Gastroesophageal sphincter (tissue), 4 donors: ENCODE measurements around the gene NKX2-1. TPM values are rescaled to one million over a fixed set of nuclear protein-coding genes. Genes with fewer than 3 reads are reported as not detected.

Source experiments
- ATAC-seq: fragments of 150-250 bp; one replicate; pipeline ENCODE4 v1.9.1; 2016; ENCODE audit warnings: mild to moderate bottlenecking, moderate library complexity
- H3K27ac ChIP-seq, 4 donors: fragments of 200-600 bp; sonication (generic) in 3 of 4; 1 replicate in 3 of 4; 2 replicates in 1 of 4; pipeline ENCODE4 v1.5.1; 2016 to 2019
- H3K27me3 ChIP-seq: fragments of 200-600 bp; sonication (generic); one replicate; pipeline ENCODE4 v1.5.1; 2019
- H3K36me3 ChIP-seq, 2 donors: fragments of 200-600 bp; sonication (generic); one replicate each; pipeline ENCODE4 v1.5.1; 2019; ENCODE audit warnings: control low read depth in 1 of 2
- H3K4me1 ChIP-seq, 3 donors: fragments of 200-600 bp; sonication (generic); 1 replicate in 2 of 3; 2 replicates in 1 of 3; pipeline ENCODE4 v1.5.1; 2016 to 2019; ENCODE audit warnings: control low read depth in 2 of 3
- H3K4me3 ChIP-seq, 2 donors: fragments of 200-600 bp; sonication (generic); one replicate each; pipeline ENCODE4 v1.5.1; 2019; ENCODE audit warnings: mild to moderate bottlenecking in 1 of 2, moderate library complexity in 1 of 2
- H3K9me3 ChIP-seq, 3 donors: fragments of 200-600 bp; sonication (generic); one replicate each; pipeline ENCODE4 v1.5.1; 2017 to 2019; ENCODE audit warnings: control low read depth in 2 of 3
- EP300 ChIP-seq: sonication (generic); formaldehyde crosslinking; IDR thresholded peaks from one replicate; pipeline ENCODE4 v1.6.1; 2017; ENCODE audit warnings: antibody characterized with exemption, mild to moderate bottlenecking
- POLR2A ChIP-seq, 2 donors: fragments of 450-650 bp; IDR thresholded peaks; one replicate each; pipeline ENCODE4 v1.6.1; 2017; ENCODE audit warnings: antibody characterized with exemption in 2 of 2, mild to moderate bottlenecking in 2 of 2, moderate library complexity in 1 of 2
- POLR2AphosphoS5 ChIP-seq: sonication (generic); formaldehyde crosslinking; IDR thresholded peaks from one replicate; pipeline ENCODE4 v1.6.1; 2017; ENCODE audit warnings: antibody characterized with exemption
- WGBS, 2 donors: methylation state at CpG; one replicate each; pipeline ENCODE4 v1.1.5; 2018; ENCODE audit warnings: low coverage in 1 of 2; 5-methylcytosine and 5-hydroxymethylcytosine counted together
- total RNA-seq, 4 donors: library from RNA; depleted of rRNA; stranded (reverse); fragments of >200 nt; gene quantifications; one replicate each; pipeline ENCODE4 v1.1.0, GENCODE V29; 2016
- TF ChIP-seq, protein P1 (sequence below), 4 experiments: fragments of 200-600 bp in 2 of 4; fragments of 450-650 bp in 2 of 4; sonication (generic) in 1 of 4; IDR thresholded peaks; one replicate each; pipeline ENCODE4 v1.5.1; 2017 to 2019; ENCODE audit warnings: antibody characterized with exemption in 4 of 4, mild to moderate bottlenecking in 2 of 4, moderate library complexity in 2 of 4

The NKX2-1 gene
- total RNA-seq, 4 donors from 2014 or later, result not detected

DNA sequence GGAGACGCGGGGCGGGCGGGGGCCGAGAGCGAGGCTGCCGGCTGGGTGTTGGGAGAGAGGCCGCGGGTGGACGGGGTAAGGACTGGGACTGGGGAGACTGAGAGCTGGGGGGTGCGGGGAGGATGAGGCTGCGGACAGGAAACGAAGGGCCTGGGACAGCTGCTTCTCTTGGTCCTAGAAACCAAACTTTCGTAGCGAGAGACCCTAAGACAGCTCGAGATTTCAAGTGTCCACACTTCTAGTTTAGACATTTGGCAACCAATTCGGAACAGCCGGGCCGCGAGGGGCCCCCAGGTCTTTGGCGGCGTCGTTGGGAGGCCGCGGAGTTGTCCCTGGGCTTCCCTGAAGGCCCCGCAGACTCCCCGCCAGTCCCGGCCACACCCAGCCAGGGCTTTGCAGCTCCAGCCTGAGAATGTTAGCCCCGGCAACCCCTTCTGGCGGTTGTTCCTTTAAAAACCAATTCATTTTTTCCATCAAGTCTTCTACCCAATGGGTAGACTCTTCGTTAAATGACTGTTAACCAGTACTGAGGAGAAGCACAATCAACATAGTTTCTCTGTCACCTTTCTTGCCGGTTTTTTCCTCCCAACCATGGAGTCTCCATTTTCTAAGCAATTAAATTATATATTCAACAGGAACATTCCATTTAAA, 11.5 kb downstream of the NKX2-1 start:
- no peaks in the 10 kb centered on the region for H3K36me3 ChIP-seq
- H3K27me3 ChIP-seq, result peaks cover 99% of the 10 kb centered on the region
- H3K9me3 ChIP-seq, result peaks cover 0 to 7% (median 0%) of the 10 kb centered on the region in 3 donors
- TF ChIP-seq POLR2A (IDR thresholded peaks at IDR 0.05), result no peak
- TF ChIP-seq EP300, result no peak
- no peak for TF ChIP-seq POLR2AphosphoS5
- TF ChIP-seq, protein P1, sequence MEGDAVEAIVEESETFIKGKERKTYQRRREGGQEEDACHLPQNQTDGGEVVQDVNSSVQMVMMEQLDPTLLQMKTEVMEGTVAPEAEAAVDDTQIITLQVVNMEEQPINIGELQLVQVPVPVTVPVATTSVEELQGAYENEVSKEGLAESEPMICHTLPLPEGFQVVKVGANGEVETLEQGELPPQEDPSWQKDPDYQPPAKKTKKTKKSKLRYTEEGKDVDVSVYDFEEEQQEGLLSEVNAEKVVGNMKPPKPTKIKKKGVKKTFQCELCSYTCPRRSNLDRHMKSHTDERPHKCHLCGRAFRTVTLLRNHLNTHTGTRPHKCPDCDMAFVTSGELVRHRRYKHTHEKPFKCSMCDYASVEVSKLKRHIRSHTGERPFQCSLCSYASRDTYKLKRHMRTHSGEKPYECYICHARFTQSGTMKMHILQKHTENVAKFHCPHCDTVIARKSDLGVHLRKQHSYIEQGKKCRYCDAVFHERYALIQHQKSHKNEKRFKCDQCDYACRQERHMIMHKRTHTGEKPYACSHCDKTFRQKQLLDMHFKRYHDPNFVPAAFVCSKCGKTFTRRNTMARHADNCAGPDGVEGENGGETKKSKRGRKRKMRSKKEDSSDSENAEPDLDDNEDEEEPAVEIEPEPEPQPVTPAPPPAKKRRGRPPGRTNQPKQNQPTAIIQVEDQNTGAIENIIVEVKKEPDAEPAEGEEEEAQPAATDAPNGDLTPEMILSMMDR (IDR thresholded peaks at IDR 0.05), result no peak
- H3K27ac ChIP-seq, result no peak overlapping the region
- WGBS, 2 donors, result 1 to 2% methylated on average over 10 to 14 of the region's 32 CpGs
- peaks cover 0 to 39% (median 11%) of the 10 kb centered on the region in 3 donors for H3K4me1 ChIP-seq
- no peak overlapping the region for H3K4me3 ChIP-seq
- no peak for ATAC-seq

DNA sequence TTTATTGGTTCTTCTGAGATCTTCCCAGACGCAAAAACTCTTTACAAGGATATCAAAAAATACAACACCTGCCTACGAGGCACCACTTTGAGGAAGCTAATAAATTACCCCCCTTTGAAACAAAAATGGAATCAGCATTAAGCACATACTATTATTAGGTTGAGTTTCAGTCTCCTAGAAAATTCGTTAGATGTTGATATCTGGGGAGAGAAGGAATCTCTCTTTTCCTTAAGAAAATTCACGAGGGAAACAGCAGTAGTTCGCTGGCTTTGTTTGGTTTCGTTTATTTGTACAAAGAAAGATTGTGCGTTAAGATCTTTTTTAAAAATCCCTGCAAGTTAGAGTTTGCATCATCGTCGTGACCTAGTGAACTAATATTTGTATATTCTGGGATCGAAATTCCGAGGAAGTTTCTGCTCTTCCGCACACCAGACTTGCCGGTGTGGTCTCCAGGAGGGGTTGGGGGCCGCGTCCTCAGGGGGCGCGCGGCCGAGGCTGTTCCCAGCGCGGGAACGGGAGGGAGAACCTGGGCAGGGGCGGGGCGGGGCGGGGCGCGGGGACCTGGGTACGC, 12.1 kb downstream of the NKX2-1 start:
- Histone ChIP-seq H3K4me1 (peaks cover 0 to 39% (median 11%) of the 10 kb centered on the region in 3 donors), H3K27ac (no peak overlapping the region), H3K4me3 (no peak overlapping the region), H3K9me3 (peaks cover 0 to 7% (median 0%) of the 10 kb centered on the region in 3 donors), H3K36me3 (no peaks in the 10 kb centered on the region), H3K27me3 (peaks cover 99% of the 10 kb centered on the region)
- ATAC-seq, result no peak
- TF ChIP-seq POLR2A (IDR thresholded peaks at IDR 0.05), result no peak
- TF ChIP-seq EP300, result no peak
- TF ChIP-seq, protein P1 (IDR thresholded peaks at IDR 0.05), result no peak
- TF ChIP-seq POLR2AphosphoS5, result no peak
- 3 to 9% methylated on average over 9 to 11 of the region's 28 CpGs for WGBS, 2 donors

DNA sequence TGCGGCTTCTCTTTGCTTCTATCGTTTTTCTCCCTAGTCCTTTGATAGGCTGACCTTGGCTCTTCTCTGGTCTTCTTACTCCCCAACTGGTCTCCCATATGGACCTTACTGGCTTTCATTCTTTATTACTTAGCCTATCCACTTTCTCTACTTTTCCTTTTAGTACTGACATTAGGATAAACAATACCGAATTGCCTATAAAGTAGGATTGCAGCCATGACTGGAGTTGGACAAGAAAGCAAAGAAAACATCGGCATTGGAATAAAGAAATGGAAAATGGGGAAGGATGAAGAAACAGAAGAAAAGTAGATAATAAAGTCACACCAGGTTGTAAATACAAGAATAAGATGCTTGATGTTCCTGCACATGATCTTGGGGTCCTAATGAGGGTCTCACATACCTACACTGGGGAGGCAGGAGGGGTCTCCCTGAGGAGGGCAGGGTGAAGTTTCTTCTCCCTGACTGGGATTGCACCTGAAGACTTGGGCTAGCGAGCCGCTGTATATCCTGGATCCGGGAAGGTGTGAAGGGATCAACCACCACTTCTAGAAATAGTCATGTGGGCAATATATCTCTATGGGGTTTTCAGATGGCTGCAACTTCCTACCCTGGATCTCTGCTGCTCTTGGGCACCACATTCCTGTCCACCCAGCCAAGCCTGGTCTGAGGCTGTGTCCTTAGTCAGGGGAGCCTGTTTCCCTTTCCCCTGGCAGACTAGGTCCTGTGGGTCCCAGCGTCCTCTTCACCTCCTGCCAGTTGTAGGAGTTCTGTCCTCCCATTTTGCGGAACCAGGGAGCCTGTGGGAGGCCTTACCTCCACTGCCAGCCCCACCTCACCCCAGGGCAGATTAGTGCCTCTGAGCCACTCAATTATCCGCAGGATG, 13.1 kb downstream of the NKX2-1 start:
- Histone ChIP-seq H3K4me1 (peaks cover 0 to 39% (median 11%) of the 10 kb centered on the region in 3 donors), H3K9me3 (peaks cover 0 to 7% (median 0%) of the 10 kb centered on the region in 3 donors), H3K27ac (no peak overlapping the region), H3K36me3 (no peaks in the 10 kb centered on the region), H3K27me3 (peaks cover 99% of the 10 kb centered on the region), H3K4me3 (no peak overlapping the region)
- WGBS, 2 donors, result 3 to 6% methylated on average over 5 to 6 of the region's 10 CpGs
- ATAC-seq, result no peak
- TF ChIP-seq EP300 (no peak), POLR2A (IDR thresholded peaks at IDR 0.05) (no peak), POLR2AphosphoS5 (no peak)
- TF ChIP-seq, protein P1 (IDR thresholded peaks at IDR 0.05), result no peak

DNA sequence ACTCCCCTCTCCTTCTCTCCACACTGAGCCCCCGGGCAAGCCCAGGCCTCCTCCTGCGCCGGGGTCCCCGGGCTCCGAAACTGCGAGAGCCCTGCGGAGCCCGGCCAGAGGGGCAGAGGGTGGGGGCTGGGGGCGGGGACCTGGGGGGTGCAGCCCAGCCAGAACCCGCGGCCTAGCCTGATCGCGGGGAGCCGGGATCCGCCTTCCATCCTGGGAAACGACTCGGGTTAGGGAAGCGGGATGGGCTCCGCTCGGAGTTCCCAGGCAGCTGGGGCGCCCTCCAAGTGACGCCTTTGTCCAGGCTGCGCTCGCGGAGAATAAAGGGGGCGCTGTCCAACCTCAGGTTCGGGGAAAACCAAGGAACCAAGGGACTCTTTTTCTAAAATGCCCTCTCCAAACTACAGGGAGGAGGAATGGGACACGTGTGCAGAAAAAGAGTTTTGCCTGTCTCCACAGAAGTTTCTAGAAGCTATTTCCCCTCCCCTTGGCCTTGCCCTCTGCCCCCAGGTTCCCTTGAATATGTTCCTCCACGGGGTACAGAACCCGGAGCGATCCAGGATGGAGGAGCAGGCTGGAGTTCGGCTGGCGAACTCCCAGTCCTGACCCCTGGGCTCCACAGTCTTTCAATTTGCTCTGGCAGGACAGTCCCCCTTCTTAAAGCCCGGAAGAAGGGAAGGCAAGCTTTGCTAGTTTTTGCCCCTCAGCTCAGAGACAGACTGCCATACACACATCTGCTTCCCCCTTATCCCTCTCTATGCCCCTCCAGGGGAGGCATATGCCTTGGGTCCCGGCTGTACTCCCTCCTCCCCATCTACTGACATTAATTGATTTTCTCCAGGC, 13.9 kb downstream of the NKX2-1 start:
- WGBS, 2 donors, result 0% methylated on average over 5 to 7 of the region's 35 CpGs
- H3K36me3 ChIP-seq, result no peaks in the 10 kb centered on the region
- peaks cover 100% of the 10 kb centered on the region for H3K27me3 ChIP-seq
- H3K9me3 ChIP-seq, result peaks cover 0 to 7% (median 0%) of the 10 kb centered on the region in 3 donors
- H3K27ac ChIP-seq, result no peak overlapping the region
- no peak overlapping the region for H3K4me3 ChIP-seq
- no peak for ATAC-seq
- peaks cover 0 to 39% (median 11%) of the 10 kb centered on the region in 3 donors for H3K4me1 ChIP-seq
- TF ChIP-seq POLR2A (IDR thresholded peaks at IDR 0.05), result no peak
- no peak for TF ChIP-seq POLR2AphosphoS5
- TF ChIP-seq, protein P1 (IDR thresholded peaks at IDR 0.05), result no peak
- no peak for TF ChIP-seq EP300
